Hindlimb muscle (tissue), 1 donor: ENCODE results near the gene SLC37A1. TPM values are rescaled to one million over a fixed set of nuclear protein-coding genes. Genes with fewer than 3 reads are reported as not detected.
"Not testable (repeated sequence)": the region's sequence is repeated elsewhere in the genome, so short reads cannot be mapped to it uniquely, and the experiment has no call there.

Source experiments
- DNase-seq: peaks from one replicate; pipeline ENCODE4 v3.0.0-alpha.2; 2013
- polyA plus RNA-seq: library from polyadenylated mRNA; unstranded; fragments of 120-200 nt; gene quantifications from one replicate; pipeline ENCODE4 v1.2.1, GENCODE V29; 2013; ENCODE audit not compliant: insufficient read length

Gene SLC37A1
- polyA plus RNA-seq, 1 donor: 2.5 TPM

GRCh38 chr21:42621166-42621818, 107.6 kb downstream of the SLC37A1 start:
- DNase-seq: peak; percentile 38

GRCh38 chr21:42621819-42622177, 108.1 kb downstream of the SLC37A1 start:
- DNase-seq: peak; percentile 26

GRCh38 chr21:42622284-42622683, 108.6 kb downstream of the SLC37A1 start:
- no peak for DNase-seq

DNA sequence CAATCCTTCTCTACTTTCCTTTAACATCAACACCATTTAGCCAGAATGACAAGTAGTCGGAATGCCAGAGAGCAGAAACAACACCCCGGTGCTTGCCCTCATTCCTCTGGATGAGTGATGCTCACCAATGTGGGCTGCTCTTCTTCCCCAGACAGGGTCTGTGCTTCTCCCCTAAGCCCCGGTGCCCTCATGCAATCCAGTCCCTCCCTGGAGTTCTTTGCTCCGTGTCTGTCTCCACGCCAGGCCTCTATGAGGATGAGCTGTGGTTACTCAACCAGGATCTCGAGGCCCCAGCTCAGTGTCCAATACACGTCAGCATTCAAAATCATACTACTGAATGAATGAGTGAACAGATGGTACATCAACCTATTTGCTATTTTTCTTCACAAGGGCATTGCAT, 110.0 kb downstream of the SLC37A1 start:
- no peak for DNase-seq

- no peak for DNase-seq
Measured at GRCh38 chr21:42624095-42624790, 110.6 kb downstream of the SLC37A1 start.

- DNase-seq: no peak
Measured at GRCh38 chr21:42624936-42625335, 111.3 kb downstream of the SLC37A1 start.

GRCh38 chr21:42626171-42626570, 112.5 kb downstream of the SLC37A1 start:
- DNase-seq: no peak

DNA sequence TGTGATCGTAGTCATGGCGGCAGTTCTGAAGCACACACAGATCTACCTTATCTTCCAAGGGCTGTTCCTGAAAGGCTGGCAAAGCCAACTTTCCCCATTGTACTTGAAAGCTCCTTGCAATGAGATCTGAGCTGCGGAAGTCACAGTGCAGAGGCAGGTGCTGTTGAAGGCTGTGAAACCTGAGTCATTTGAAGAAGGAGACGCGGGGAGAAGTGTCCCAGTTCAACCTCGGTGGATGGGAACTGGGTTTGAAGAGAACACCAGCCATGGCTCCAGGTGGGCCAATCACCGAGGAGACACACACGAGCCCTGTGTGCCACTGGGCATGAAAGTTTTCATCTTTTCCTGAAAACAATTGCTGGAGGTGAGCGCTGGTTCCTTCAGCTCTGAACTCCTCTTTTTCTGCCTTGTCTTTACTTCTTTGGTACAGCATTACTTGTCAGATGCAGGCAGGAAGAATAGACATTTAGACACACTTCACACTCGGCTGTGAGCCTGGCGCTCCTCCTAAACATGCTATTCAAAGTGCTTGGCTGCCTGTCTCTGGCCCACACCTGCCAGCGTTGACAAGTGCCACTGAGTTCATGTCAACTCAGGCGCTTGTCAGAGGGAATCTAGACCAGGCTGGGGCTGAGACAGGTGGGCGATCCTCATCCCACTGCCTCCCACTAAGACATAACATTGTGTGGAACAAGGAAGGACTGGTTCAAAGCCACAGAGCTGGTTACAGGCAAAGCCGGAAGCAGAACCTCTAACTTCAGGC, 114.1 kb downstream of the SLC37A1 start:
- no peak for DNase-seq

DNA sequence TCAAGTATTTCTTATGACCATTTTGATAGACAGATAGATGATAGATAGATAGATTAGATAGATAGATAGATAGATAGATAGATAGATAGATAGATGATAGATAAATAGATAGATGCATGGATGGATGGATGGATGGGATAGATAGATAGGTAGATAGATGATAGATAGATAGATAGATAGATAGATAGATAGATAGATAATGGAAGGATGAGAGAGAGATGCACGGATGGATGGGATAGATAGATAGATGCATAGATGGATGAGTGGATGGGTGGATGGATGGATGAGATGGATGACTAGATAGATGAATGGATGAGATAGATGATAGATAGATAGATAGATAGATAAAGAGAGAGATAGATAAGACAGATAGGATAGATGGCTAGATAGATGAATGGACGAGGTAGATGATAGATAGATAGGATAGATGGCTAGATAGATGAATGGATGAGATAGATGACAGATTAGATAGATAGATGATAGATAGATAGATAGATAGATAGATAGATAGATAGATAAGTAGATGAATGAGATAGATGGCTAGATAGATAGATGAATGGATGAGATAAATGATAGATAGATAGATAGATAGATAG, 114.9 kb downstream of the SLC37A1 start:
- not testable (repeated sequence) for DNase-seq

DNA sequence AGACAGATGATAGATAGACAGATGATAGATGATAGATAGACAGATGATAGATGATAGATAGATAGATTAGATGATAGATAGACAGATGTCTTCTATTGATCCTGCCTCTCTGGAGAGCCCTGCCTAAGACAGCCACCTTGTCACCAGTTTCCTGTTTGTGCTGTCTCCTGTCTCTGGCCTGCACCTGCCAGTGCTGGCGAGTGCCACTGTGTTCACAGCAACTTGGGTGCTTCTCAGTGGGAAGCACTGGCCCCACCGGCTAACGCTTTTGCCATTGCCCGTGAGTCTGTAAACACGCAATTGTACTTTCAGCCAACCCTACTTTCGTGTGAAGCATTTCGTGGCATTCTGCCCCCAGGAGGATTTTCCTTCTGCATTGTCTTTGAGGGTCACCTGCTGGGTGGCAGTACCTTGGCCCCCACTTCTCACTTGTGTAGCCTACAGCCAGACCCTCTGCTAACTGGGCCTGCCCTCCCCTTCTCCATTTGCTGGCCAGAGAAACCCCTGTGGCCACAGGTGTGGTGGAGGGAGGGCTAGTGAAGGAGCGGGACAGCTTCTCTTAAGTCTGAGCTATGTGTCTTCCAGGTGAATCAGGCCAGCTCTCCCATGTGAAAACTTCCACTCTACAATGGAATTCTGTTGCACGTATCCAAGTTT, 116.4 kb downstream of the SLC37A1 start:
- DNase-seq: no peak

- no peak for DNase-seq
Measured at GRCh38 chr21:42630626-42631025, 117.0 kb downstream of the SLC37A1 start.

Other genes starting within 250 kb of the SLC37A1 start
- gene TFF3, start 198.4 kb upstream of the SLC37A1 start, polyA plus RNA-seq: 1.7 TPM
- not detected for gene TFF2, start 162.9 kb upstream of the SLC37A1 start, polyA plus RNA-seq
- gene TFF1, start 147.3 kb upstream of the SLC37A1 start, polyA plus RNA-seq: not detected
- not detected for gene TMPRSS3, start 117.8 kb upstream of the SLC37A1 start, polyA plus RNA-seq
- not detected for gene UBASH3A, start 110.0 kb upstream of the SLC37A1 start, polyA plus RNA-seq
- 0.28 TPM for gene RSPH1, start 17.6 kb upstream of the SLC37A1 start, polyA plus RNA-seq
- gene PDE9A, start 139.8 kb downstream of the SLC37A1 start, polyA plus RNA-seq: 7.5 TPM